ENCODE results near the gene NCAPH2. TPM values are rescaled to one million over a fixed set of nuclear protein-coding genes. Genes with fewer than 3 reads are reported as not detected.

Gene NCAPH2
- total RNA-seq, 1 experiment from 2014 or later, result 39.8 TPM

DNA sequence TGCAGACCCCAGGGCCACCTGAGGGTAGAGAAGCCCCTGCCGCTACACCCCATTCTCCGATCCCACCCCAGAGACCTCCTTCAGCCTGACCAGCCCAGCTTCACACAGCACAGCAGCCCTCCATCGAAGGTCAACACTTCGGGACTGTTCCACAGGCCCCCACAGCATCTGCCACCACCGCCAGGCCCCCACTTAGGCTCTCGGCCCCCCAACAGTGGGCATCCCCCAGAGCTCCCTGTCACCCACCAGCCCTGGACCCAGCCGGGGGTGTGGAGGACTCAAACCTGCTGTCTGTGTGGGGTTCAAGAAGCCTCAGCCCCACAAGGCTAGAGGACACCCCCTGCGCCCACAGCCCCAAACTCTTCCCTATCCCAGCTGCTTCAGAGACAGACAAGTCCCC is 39.4 kb upstream of the NCAPH2 start:
- peaks cover 30% of the 10 kb centered on the region for H3K36me3 Mint-ChIP-seq (ENCODE audit: insufficient read depth, unreplicated experiment)
- TF ChIP-seq, protein P1, sequence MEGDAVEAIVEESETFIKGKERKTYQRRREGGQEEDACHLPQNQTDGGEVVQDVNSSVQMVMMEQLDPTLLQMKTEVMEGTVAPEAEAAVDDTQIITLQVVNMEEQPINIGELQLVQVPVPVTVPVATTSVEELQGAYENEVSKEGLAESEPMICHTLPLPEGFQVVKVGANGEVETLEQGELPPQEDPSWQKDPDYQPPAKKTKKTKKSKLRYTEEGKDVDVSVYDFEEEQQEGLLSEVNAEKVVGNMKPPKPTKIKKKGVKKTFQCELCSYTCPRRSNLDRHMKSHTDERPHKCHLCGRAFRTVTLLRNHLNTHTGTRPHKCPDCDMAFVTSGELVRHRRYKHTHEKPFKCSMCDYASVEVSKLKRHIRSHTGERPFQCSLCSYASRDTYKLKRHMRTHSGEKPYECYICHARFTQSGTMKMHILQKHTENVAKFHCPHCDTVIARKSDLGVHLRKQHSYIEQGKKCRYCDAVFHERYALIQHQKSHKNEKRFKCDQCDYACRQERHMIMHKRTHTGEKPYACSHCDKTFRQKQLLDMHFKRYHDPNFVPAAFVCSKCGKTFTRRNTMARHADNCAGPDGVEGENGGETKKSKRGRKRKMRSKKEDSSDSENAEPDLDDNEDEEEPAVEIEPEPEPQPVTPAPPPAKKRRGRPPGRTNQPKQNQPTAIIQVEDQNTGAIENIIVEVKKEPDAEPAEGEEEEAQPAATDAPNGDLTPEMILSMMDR (IDR thresholded peaks at IDR 0.05; ENCODE audit: unreplicated experiment), result no peak
- no TSS peak for BruUV-seq (replicated peaks)
- CTCF ChIA-PET, result interaction anchor here (0.6 to 1.1 kb wide), 5 partner anchors 10 to 145 kb away, joined by 3 to 6 read pairs (median 4); no protein-coding TSS in a partner anchor
- no peaks in the 10 kb centered on the region for H3K27me3 Mint-ChIP-seq (ENCODE audit: insufficient read depth, unreplicated experiment)
- POLR2A ChIA-PET, result interaction anchor here (0.8 to 1.2 kb wide), 3 partner anchors 10 to 25 kb away, joined by 3 read pairs; no protein-coding TSS in a partner anchor
- H3K4me3 Mint-ChIP-seq (ENCODE audit: unreplicated experiment), result no peak overlapping the region
- no peak overlapping the region for H3K27ac Mint-ChIP-seq (ENCODE audit: low read depth, unreplicated experiment)
- peaks cover 18% of the 10 kb centered on the region for H3K4me1 Mint-ChIP-seq (ENCODE audit: insufficient read depth, unreplicated experiment)
- no peak for DNase-seq (ENCODE audit: unreplicated experiment)
- intact Hi-C loops (cut with micrococcal nuclease), result no loop called here
- H3K9me3 Mint-ChIP-seq (ENCODE audit: unreplicated experiment), result no peaks in the 10 kb centered on the region

DNA sequence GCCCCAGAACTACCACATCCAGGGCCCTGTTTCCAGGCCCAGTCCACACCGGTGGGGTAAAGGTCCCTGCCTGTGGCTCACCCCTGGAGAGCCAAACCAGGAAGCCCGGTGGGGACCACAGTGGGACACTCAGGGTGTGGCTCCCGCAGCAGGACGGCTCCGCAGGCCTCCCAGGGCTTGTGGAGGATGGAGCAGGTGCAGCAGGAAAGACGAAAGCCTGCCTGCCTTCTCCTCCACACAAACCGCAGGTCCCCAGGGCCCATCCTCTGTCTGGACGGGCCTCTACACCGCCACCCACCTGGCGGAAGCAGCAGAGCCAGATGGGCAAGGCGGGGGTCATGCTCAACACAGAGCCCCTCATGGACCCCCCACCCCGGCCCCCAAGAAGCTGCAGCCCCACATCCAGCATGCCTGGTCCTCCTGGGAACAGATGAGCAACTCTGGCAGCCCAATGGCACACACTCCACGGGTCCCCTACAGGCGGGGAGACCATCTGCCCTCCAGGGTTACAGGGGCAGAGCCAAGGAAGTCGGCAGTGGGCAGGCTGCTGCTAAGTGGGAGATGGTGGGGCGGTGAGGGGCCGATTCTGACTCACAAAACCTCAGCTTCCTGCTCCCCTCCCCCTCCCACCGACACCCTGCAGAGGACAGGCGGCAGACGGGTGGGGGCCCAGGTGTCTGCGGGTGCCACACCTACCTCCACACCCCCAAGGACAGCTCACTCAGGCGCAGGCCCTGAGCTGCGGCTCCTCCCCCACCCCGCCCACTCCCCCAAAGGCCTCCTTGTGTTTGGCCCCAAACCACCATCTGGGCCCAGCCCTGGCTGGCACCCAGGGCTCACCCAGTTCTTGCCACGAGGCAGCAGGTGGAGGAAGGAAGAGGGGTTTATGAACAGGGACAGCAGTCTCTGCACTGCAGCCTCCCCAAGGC is 38.4 kb upstream of the NCAPH2 start:
- TF ChIP-seq, protein P1 (IDR thresholded peaks at IDR 0.05; ENCODE audit: unreplicated experiment), result no peak
- ChIA-PET POLR2A (interaction anchor here (0.8 to 1.9 kb wide), 5 partner anchors 13 to 62 kb away, joined by 3 to 7 read pairs (median 3); partner anchors contain the start of genes LMF2, NCAPH2 and SCO2), CTCF (interaction anchor here (0.6 to 1.6 kb wide), 5 partner anchors 25 to 41 kb away, joined by 3 to 4 read pairs (median 4); no protein-coding TSS in a partner anchor)
- Mint-ChIP-seq H3K27ac (ENCODE audit: low read depth, unreplicated experiment) (peak overlapping the region; percentile 59), H3K9me3 (ENCODE audit: unreplicated experiment) (no peaks in the 10 kb centered on the region), H3K4me1 (ENCODE audit: insufficient read depth, unreplicated experiment) (peaks cover 24% of the 10 kb centered on the region), H3K36me3 (ENCODE audit: insufficient read depth, unreplicated experiment) (peaks cover 32% of the 10 kb centered on the region), H3K4me3 (ENCODE audit: unreplicated experiment) (peak overlapping the region; percentile 16), H3K27me3 (ENCODE audit: insufficient read depth, unreplicated experiment) (no peaks in the 10 kb centered on the region)
- peak; percentile 82 for DNase-seq (ENCODE audit: unreplicated experiment)
- intact Hi-C loops (cut with micrococcal nuclease), result no loop called here
- no TSS peak for BruUV-seq (replicated peaks)

DNA sequence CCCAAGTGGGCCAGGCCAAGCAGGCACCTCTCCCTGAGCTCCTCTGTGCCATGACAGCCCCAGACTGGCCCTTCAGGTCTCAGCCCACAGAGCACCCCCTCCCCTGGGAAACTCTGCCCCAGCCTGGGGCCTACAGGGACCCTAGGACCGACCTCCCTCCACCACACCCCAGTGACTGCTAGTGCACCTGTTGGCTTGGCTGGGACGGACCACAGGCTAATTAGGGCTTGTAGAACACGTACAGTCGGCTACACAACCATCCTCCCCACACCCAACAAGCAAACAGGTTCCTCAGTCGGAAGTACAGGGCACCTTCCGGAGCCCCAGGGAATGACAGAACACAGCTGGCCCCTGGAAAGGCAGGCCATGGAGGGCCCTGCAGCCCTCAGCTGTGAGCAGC is 37.5 kb upstream of the NCAPH2 start:
- no peaks in the 10 kb centered on the region for H3K9me3 Mint-ChIP-seq (ENCODE audit: unreplicated experiment)
- BruUV-seq (replicated peaks), result no TSS peak
- ChIA-PET POLR2A (interaction anchor here (1.0 to 1.9 kb wide), 3 partner anchors 37 to 61 kb away, joined by 3 to 7 read pairs (median 4); partner anchors contain the start of genes LMF2, NCAPH2 and SCO2), CTCF (interaction anchor here (0.6 to 1.6 kb wide), 3 partner anchors 26 to 144 kb away, joined by 3 to 4 read pairs (median 3); partner anchors contain the start of gene DENND6B)
- H3K4me1 Mint-ChIP-seq (ENCODE audit: insufficient read depth, unreplicated experiment), result peaks cover 24% of the 10 kb centered on the region
- peak overlapping the region; percentile 59 for H3K27ac Mint-ChIP-seq (ENCODE audit: low read depth, unreplicated experiment)
- TF ChIP-seq, protein P1 (IDR thresholded peaks at IDR 0.05; ENCODE audit: unreplicated experiment), result no peak
- peaks cover 32% of the 10 kb centered on the region for H3K36me3 Mint-ChIP-seq (ENCODE audit: insufficient read depth, unreplicated experiment)
- no peak overlapping the region for H3K4me3 Mint-ChIP-seq (ENCODE audit: unreplicated experiment)
- intact Hi-C loops (cut with micrococcal nuclease), result no loop called here
- DNase-seq (ENCODE audit: unreplicated experiment), result no peak
- H3K27me3 Mint-ChIP-seq (ENCODE audit: insufficient read depth, unreplicated experiment), result no peaks in the 10 kb centered on the region

Data from MCF 10A (cell line).